ENCODE results near the gene KRTAP9-4.
"Not testable (repeated sequence)": the region's sequence is repeated elsewhere in the genome, so short reads cannot be mapped to it uniquely, and the experiment has no call there.

The KRTAP9-4 gene

DNA sequence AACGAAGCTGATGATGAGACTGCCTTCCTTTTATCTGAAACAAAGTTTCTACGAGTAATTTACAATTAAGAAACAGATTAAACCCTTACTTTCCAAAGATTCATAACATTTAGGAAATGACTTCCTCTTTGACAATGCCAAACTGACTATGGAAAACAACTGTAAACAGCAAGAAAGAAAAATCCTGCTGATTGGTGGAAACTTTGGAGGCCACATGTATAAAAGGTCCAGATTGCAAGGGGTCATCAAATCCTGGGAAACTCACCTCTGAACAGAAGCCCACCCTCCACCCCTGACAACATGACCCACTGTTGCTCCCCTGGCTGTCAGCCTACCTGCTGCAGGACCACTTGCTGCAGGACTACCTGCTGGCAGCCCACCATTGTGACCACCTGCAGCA, 15.6 kb downstream of the KRTAP9-4 start, which contains the start of gene KRTAP9-6:
Gene KRTAP9-6 (plus strand): TSS at position 301 of the 400 bp plus-strand sequence. CDS start 0 bp downstream, at position 301.
- no peak for DNase-seq

DNA sequence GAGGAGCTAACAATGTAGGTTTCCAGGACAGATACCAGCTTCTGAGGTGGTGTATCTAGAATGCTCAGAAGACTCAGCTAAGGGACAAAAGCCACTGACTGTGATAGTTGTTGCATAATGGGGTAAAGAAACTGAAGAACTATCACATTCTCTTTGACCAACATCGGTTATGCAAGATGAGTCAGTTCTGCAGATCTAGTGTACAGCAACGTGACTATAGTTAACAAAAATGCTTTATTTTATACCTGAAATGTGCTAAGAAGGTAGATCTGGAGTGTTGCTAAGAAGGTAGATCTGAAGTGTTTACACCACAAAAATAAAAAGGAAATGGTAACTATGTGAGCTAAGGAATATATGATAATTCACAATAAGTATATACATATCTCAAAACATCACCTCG, 18.2 kb downstream of the KRTAP9-4 start:
- DNase-seq = no peak

DNA sequence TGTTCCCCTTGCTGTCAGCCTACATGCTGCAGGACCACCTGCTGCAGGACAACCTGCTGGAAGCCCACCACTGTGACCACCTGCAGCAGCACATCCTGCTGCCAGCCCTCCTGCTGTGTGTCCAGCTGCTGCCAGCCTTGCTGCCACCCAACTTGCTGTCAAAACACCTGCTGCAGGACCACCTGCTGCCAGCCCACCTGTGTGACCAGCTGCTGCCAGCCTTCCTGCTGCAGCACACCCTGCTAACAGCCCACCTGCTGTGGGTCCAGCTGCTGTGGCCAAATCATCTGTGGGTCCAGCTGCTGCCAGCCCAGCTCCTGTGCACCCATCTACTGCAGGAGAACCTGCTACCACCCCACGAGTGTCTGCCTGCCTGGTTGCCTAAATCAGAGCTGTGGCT, 21.8 kb downstream of the KRTAP9-4 start:
- not testable (repeated sequence) for DNase-seq

DNA sequence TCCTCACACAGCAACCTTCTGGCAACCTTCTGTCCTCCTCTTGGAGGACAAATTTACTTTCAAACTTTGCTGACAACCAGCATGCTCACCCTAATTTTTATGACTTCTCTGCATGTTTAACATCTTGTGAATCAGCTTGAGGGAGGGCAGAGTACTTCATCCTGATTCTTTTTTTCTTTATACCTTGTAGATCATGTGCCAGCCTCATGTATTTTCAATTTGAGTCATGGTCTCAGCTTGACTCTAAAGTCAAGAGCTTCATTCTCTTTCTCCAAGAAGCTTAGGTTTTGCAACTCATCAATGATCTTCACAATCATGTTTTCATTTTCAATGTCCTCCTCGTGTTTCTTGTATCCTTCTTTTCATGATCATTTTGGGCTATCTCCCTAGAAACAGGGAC, 22.4 kb downstream of the KRTAP9-4 start:
- no peak for DNase-seq

DNA sequence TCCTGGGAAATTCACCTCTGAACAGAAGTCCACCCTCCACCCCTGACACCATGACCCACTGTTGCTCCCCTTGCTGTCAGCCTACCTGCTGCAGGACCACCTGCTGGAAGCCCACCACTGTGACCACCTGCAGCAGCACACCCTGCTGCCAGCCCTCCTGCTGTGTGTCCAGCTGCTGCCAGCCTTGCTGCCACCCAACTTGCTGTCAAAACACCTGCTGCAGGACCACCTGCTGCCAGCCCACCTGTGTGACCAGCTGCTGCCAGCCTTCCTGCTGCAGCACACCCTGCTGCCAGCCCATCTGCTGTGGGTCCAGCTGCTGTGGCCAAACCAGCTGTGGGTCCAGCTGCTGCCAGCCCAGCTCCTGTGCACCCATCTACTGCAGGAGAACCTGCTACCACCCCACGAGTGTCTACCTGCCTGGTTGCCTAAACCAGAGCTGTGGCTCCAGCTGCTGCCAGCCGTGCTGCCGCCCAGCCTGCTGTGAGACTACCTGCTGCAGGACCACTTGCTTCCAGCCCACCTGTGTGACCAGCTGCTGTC, 26.2 kb downstream of the KRTAP9-4 start, which contains the start of gene KRTAP9-7:
Gene KRTAP9-7 (plus strand): TSS at position 51 of the 543 bp plus-strand sequence. CDS start 0 bp downstream, at position 51.
- DNase-seq = not testable (repeated sequence)

DNA sequence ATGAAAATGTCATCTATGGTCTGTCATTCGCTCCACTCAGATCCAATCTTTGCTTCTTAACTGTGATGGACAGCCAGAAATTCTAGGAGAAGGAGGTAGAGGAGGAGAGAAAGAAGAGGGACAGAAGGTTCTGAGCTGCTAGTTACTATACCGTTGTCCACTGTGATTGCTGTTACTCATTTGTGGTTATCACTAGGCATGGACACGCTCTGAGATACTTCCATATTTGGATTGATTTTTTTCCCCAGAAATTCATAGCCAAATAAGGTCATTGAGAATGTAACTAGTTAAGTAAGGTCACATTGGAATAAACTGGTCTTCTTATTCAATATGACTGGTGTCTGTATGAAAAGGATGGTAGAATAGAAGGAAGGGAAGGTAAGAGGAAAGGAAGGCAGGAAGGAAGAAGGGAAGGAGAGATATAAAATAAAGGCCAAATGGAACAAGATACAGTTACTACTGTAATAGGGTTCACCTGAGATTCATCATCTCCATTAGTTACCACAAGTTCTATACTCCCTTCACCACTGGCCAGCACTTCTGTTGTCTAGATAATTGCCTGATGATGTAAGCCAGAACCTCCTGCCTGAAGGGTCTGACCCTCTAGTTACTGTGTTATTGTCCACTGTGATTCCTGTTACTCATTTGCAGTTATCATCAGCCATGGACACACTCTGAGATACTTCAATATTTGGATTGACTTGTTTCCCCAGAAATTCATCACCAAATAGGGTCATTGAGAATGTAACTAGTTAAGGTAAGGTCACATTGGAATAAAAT, 28.9 kb downstream of the KRTAP9-4 start:
- no peak for DNase-seq

DNA sequence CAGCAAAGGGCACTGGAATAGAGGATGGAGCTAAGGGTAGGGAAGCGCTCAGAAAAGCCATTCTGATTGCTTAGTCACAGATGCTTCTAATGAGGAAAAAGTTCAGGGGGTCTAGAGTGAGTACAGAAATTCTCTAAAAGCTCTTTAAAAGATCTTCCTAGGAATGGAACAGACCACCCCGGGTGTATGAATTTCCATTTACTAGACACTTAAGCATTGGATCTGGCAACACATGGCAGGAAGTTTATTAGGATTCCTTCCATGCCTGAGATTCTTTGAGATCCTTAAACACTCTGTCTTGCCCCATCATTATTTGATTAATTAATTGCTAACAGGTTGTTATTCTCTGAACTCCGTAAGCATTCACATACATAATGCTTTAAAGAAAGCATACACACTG, 34.6 kb downstream of the KRTAP9-4 start:
- no peak for DNase-seq

DNA sequence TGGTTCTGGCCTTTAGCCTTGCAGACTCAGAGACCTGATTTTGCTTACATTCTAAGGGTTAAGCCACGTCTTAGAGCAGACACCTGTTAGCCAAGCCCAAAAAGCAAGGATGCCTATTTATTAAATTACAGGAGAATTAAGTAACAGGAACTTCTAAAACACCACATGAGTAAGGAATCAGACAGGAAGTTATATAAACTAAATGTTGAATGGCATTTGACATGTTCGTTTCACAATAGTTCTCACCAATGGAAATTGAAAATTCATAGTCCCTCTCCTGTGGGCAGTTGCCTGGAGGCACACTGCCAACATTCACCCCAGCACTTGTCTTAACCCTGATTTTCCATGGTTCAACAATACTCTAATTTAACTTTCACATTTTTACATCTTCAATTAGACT, 35.1 kb downstream of the KRTAP9-4 start:
- DNase-seq = no peak

DNA sequence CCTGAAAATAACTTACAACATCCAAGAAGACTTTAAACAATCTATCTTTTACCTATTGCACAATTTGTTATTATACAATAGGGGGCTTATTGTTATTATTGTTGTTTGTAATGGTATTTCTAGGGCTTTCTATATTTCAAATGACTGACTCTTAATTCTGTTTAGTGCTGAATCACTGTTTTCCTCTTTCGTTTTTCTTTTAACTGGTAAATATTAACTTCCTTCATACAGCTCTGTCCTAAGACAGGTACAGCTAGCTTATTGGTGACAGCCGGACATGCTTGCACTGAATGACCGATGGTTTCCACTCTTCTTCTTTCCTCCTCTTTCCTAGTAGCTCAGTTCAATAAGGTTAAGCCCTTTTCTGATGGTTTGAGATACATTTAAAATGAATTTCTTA, 37.6 kb downstream of the KRTAP9-4 start:
- no peak for DNase-seq

DNA sequence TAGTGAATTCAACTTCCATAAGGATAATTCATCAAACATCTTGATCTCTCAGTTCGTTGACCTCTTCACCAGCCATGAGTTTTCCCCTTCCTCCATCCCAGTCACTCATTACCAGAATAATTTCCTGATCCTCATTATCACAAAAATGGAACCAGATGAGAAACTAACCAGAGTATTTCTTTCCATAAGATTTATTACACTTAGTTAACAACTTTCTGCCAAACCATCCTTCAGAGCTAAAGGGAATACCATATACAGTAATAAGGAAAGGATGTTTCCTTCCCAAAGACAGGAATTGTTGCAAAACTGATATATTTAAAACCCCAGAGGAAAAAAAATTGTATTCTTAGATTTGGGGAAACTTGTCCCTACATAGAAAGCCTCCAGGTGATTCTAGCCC, 44.5 kb downstream of the KRTAP9-4 start:
- DNase-seq = no peak

DNA sequence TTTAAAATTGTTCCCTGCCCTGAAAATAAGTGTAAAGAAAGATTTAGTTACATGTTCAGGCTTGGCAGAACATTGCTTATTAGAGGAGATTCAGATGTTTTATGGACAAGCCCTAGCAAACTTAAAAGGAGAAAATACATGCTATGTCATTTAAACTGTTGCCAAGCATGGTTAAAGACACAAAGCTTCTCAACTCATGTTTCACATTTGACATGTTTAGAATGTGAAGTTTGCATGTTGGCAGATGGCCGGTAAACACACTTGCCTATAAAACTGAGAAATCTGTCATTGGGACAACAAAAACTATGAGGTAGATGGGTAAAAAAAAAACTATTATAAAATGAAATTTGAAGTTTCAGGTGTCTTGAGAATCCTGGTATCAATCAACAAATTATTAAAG, 47.4 kb downstream of the KRTAP9-4 start:
- DNase-seq = no peak

DNA sequence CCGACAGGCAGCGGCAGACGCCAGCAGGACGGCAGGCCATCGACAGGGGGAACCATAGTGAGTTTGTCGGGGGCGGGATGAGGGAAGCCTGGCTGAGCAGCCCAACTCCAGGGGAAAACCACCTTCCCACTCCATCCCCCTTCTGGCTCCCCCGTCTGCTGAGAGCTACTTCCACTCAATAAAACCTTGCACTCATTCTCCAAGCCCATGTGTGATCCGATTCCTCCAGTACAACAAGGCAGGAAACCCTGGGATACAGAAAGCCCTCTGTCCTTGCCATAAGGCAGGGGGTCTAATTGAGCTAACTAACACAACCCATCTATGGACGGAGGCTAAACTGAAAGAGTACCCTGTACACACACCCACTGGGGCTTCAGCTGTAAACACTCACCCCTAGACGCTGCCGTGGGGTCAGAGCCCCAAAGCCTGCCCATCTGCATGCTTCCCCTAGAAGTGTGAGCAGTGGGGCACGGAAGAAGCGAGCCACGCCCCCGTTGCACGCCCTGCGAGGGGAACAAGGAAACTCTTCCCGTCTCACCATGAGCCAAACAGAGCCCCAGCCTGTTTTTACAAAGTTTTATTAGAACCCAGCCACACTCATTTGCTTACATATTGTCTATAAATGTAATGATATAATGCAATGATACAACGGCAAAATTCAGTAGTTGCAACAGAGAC, 49.1 kb downstream of the KRTAP9-4 start:
- DNase-seq = no peak

Measured in NCI-H774 (cell line).